OCI-LY1 (cell line): Measurements from ENCODE around the gene SLC6A4.

ENCODE experiments used
- H2AFZ ChIP-seq: fragments of 200-600 bp; sonication (generic), shearing (Covaris generic); 2 replicates; pipeline ENCODE4 v1.6.0; 2014; ENCODE audit warnings: antibody characterized with exemption, mild to moderate bottlenecking, low read length
- H3F3A ChIP-seq: fragments of 200-600 bp; sonication (generic), shearing (Covaris generic); 2 replicates; pipeline ENCODE4 v1.6.0; 2014; ENCODE audit warnings: mild to moderate bottlenecking, antibody characterized with exemption, low read length, moderate library complexity; ENCODE audit not compliant: insufficient read depth
- H3K27ac ChIP-seq: fragments of 200-600 bp; sonication (generic); 2 replicates; pipeline ENCODE4 v1.5.1; 2014; ENCODE audit warnings: low read length, mixed run types, mild to moderate bottlenecking, low read depth; ENCODE audit not compliant: poor library complexity, severe bottlenecking
- H3K27me3 ChIP-seq: fragments of 200-600 bp; sonication (generic); 2 replicates; pipeline ENCODE4 v1.6.0; 2014; ENCODE audit warnings: antibody characterized with exemption, mild to moderate bottlenecking, low read length, moderate library complexity; ENCODE audit not compliant: insufficient read depth
- H3K36me3 ChIP-seq: fragments of 200-600 bp; sonication (generic); 2 replicates; pipeline ENCODE4 v1.6.1; 2014; ENCODE audit warnings: mild to moderate bottlenecking, antibody characterized with exemption, low read length, moderate library complexity, mixed read lengths; ENCODE audit not compliant: insufficient read depth
- H3K4me1 ChIP-seq: fragments of 200-600 bp; sonication (generic); 2 replicates; pipeline ENCODE4 v1.5.1; 2014; ENCODE audit warnings: mild to moderate bottlenecking, low read length, moderate library complexity; ENCODE audit not compliant: insufficient read depth, severe bottlenecking
- H3K4me2 ChIP-seq: fragments of 200-600 bp; sonication (generic), shearing (Covaris generic); 2 replicates; pipeline ENCODE4 v1.6.1; 2014; ENCODE audit warnings: low read length
- H3K4me3 ChIP-seq: fragments of 200-600 bp; sonication (generic); 2 replicates; pipeline ENCODE4 v1.5.1; 2014; ENCODE audit warnings: low read length, low read depth, mild to moderate bottlenecking, mixed read lengths; ENCODE audit not compliant: poor library complexity, severe bottlenecking
- H3K79me2 ChIP-seq: fragments of 200-600 bp; shearing (Covaris generic); 2 replicates; pipeline ENCODE4 v1.6.1; 2016; ENCODE audit warnings: mixed run types, low read length, mixed read lengths; ENCODE audit not compliant: insufficient read depth
- H3K9ac ChIP-seq: fragments of 200-600 bp; sonication (generic), shearing (Covaris generic); 2 replicates; pipeline ENCODE4 v1.6.1; 2014; ENCODE audit warnings: mild to moderate bottlenecking, low read length, mixed read lengths
- H3K9me2 ChIP-seq: fragments of 200-600 bp; sonication (generic), shearing (Covaris generic); 2 replicates; pipeline ENCODE4 v1.6.1; 2014; ENCODE audit warnings: low read depth, mild to moderate bottlenecking, low read length, mixed read lengths
- H3K9me3 ChIP-seq: fragments of 200-600 bp; shearing (Covaris generic); 2 replicates; pipeline ENCODE4 v1.6.1; 2014; ENCODE audit warnings: low read length, mixed read lengths
- H4K20me1 ChIP-seq: fragments of 200-600 bp; sonication (generic), shearing (Covaris generic); 2 replicates; pipeline ENCODE4 v1.6.0; 2016; ENCODE audit warnings: mild to moderate bottlenecking, low read length; ENCODE audit not compliant: insufficient read depth
- EZH2 ChIP-seq: fragments of 200-600 bp; sonication (generic), shearing (Covaris generic); IDR thresholded peaks from 2 replicates; pipeline ENCODE4 v1.8.0; 2017; ENCODE audit warnings: borderline replicate concordance, mixed run types, mild to moderate bottlenecking, antibody characterized with exemption, low read length, moderate library complexity, mixed read lengths
- TF ChIP-seq, protein P1 (sequence below): fragments of 200-600 bp; sonication (generic), shearing (Covaris generic); IDR thresholded peaks from 2 replicates; pipeline ENCODE4 v1.5.1; 2017; ENCODE audit warnings: mild to moderate bottlenecking, antibody characterized with exemption, low read length, moderate library complexity, mixed read lengths

The SLC6A4 gene

DNA sequence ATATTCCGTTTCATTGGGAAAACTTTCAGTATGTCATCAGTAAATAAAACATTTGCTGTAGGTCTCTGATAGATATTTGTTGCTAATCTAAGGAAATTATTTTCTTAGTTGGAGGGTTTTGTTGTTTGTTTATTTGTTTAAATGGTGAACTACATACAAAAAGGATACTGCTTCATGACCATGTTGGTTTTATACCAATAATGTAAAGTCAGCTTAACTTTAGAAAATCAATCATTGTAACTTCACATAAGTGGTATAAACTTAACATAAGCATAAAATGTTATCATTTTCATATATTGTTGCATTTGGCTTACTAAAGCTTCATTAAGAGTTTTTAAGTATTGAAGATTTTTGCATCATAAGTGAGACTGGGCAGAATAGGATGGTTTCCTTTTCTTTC is 60.9 kb downstream of the SLC6A4 start:
- H3K9me2 ChIP-seq, result no peaks in the 10 kb centered on the region
- H3K4me2 ChIP-seq, result no peak overlapping the region
- H3K27me3 ChIP-seq, result no peaks in the 10 kb centered on the region
- no peak overlapping the region for H3K4me3 ChIP-seq
- TF ChIP-seq, protein P1, sequence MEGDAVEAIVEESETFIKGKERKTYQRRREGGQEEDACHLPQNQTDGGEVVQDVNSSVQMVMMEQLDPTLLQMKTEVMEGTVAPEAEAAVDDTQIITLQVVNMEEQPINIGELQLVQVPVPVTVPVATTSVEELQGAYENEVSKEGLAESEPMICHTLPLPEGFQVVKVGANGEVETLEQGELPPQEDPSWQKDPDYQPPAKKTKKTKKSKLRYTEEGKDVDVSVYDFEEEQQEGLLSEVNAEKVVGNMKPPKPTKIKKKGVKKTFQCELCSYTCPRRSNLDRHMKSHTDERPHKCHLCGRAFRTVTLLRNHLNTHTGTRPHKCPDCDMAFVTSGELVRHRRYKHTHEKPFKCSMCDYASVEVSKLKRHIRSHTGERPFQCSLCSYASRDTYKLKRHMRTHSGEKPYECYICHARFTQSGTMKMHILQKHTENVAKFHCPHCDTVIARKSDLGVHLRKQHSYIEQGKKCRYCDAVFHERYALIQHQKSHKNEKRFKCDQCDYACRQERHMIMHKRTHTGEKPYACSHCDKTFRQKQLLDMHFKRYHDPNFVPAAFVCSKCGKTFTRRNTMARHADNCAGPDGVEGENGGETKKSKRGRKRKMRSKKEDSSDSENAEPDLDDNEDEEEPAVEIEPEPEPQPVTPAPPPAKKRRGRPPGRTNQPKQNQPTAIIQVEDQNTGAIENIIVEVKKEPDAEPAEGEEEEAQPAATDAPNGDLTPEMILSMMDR, result no peak
- no peak for TF ChIP-seq EZH2
- no peaks in the 10 kb centered on the region for H3K9me3 ChIP-seq
- H2AFZ ChIP-seq, result no peak overlapping the region
- H3K27ac ChIP-seq, result no peak overlapping the region
- H3F3A ChIP-seq, result no peaks in the 10 kb centered on the region
- no peaks in the 10 kb centered on the region for H3K79me2 ChIP-seq
- no peak overlapping the region for H3K9ac ChIP-seq
- H4K20me1 ChIP-seq, result no peaks in the 10 kb centered on the region
- peaks cover 75% of the 10 kb centered on the region for H3K36me3 ChIP-seq
- H3K4me1 ChIP-seq, result no peaks in the 10 kb centered on the region

DNA sequence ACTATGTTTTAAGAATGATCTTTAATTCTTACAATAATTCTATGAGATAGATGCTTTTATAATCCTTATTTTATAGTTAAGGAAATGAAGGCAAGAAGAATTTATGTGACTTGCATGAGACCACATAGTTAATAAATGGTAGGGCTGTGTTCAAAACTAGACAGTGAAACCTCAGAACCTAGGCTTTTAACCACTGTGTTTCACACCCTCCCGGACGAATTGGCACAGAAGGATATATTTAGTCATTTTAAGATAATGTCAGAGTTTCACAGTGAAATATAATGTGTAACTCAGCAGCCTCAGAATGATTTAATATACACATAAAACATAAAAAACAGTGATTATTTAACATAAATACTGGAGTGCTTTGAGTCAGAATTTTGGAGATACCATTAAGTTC is 61.8 kb downstream of the SLC6A4 start:
- H3F3A ChIP-seq, result no peaks in the 10 kb centered on the region
- no peak overlapping the region for H3K27ac ChIP-seq
- H3K4me3 ChIP-seq, result no peak overlapping the region
- H3K9ac ChIP-seq, result no peak overlapping the region
- no peaks in the 10 kb centered on the region for H3K27me3 ChIP-seq
- no peaks in the 10 kb centered on the region for H3K9me2 ChIP-seq
- H3K4me2 ChIP-seq, result no peak overlapping the region
- H3K79me2 ChIP-seq, result no peaks in the 10 kb centered on the region
- H2AFZ ChIP-seq, result no peak overlapping the region
- no peaks in the 10 kb centered on the region for H4K20me1 ChIP-seq
- TF ChIP-seq, protein P1, result no peak
- no peak for TF ChIP-seq EZH2
- no peaks in the 10 kb centered on the region for H3K4me1 ChIP-seq
- H3K9me3 ChIP-seq, result no peaks in the 10 kb centered on the region
- peaks cover 68% of the 10 kb centered on the region for H3K36me3 ChIP-seq

DNA sequence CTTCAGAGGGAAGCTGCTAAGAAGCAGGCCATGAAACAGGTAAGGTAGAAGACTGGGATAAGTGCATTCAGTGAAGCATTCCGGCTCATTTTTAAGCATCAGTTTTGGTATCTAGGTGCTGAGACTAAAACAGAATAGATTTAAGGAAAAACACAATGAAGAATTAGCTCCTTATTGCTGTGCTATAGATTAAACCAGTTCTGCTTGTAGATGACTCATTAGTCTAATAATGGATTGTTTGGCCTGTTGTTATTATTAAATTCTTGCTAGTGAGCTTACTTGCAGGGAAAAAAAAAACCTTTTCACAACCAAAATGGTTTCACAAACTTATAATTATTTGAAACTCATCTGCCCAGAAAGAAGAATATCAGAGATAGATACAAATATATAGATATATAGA is 62.9 kb downstream of the SLC6A4 start:
- H2AFZ ChIP-seq, result no peak overlapping the region
- no peaks in the 10 kb centered on the region for H3K9me2 ChIP-seq
- H3K9ac ChIP-seq, result no peak overlapping the region
- no peaks in the 10 kb centered on the region for H3K9me3 ChIP-seq
- no peak overlapping the region for H3K4me3 ChIP-seq
- H3K79me2 ChIP-seq, result no peaks in the 10 kb centered on the region
- no peaks in the 10 kb centered on the region for H4K20me1 ChIP-seq
- no peaks in the 10 kb centered on the region for H3F3A ChIP-seq
- H3K4me1 ChIP-seq, result no peaks in the 10 kb centered on the region
- H3K36me3 ChIP-seq, result peaks cover 59% of the 10 kb centered on the region
- no peak overlapping the region for H3K4me2 ChIP-seq
- H3K27me3 ChIP-seq, result no peaks in the 10 kb centered on the region
- TF ChIP-seq EZH2, result no peak
- TF ChIP-seq, protein P1, result no peak
- no peak overlapping the region for H3K27ac ChIP-seq
